A549 (cell line): ENCODE data around the gene BID.

ENCODE experiments used
- CBX2 ChIP-seq: fragments of 200-600 bp; sonication (generic); IDR thresholded peaks from 2 replicates; pipeline ENCODE4 v1.6.1; 2016; ENCODE audit warnings: low read depth, mild to moderate bottlenecking, borderline replicate concordance
- CTCF ChIP-seq: fragments of >200 bp; sonication (Bioruptor Twin); formaldehyde crosslinking; IDR thresholded peaks from 3 replicates; pipeline ENCODE4 v1.5.1; 2016
- EP300 ChIP-seq, 2 experiments: fragments of >200 bp; sonication (Bioruptor Twin); formaldehyde crosslinking; IDR thresholded peaks; 2 replicates in 1 of 2; 3 replicates in 1 of 2; pipeline ENCODE4 v1.6.1; 2016 to 2017
- MAX ChIP-seq: IDR thresholded peaks from 2 replicates; pipeline ENCODE4 v1.6.1; 2012
- MAZ ChIP-seq: fragments of 150-350 bp; IDR thresholded peaks from 2 replicates; pipeline ENCODE4 v1.6.1; 2014; ENCODE audit warnings: antibody characterized with exemption, low read depth, low read length, borderline replicate concordance
- MYC ChIP-seq: IDR thresholded peaks from 2 replicates; pipeline ENCODE4 v1.6.1; 2012; ENCODE audit warnings: mild to moderate bottlenecking, inconsistent platforms, low read length, improper control_type of control experiment, borderline replicate concordance
- NR3C1 ChIP-seq: fragments of >200 bp; sonication (Bioruptor Twin); formaldehyde crosslinking; IDR thresholded peaks from 3 replicates; pipeline ENCODE4 v1.6.1; 2017
- POLR2A ChIP-seq: IDR thresholded peaks from 2 replicates; pipeline ENCODE4 v1.6.1; 2012; ENCODE audit warnings: mild to moderate bottlenecking, low read length
- POLR2AphosphoS2 ChIP-seq: conservative IDR thresholded peaks from 2 replicates; pipeline ENCODE4 v1.6.1; 2012; ENCODE audit warnings: low read length, improper control_type of control experiment, inconsistent platforms

GRCh38 chr22:17739196-17739975 is 34.9 kb downstream of the BID start:
- TF ChIP-seq POLR2A (no peak), CTCF (no peak), MYC (no peak), EP300 (IDR thresholded peaks at IDR 0.05) (no peak), MAZ (no peak), CBX2 (no peak), MAX (no peak), POLR2AphosphoS2 (no peak), NR3C1 (no peak)
